Measurements from ENCODE around the gene SNX8. TPM values are rescaled to one million over a fixed set of nuclear protein-coding genes. Genes with fewer than 3 reads are reported as not detected.
"Not testable (repeated sequence)": the region's sequence is repeated elsewhere in the genome, so short reads cannot be mapped to it uniquely, and the experiment has no call there.

The SNX8 gene
- polyA plus RNA-seq, 1 experiment = 40.2 TPM

DNA sequence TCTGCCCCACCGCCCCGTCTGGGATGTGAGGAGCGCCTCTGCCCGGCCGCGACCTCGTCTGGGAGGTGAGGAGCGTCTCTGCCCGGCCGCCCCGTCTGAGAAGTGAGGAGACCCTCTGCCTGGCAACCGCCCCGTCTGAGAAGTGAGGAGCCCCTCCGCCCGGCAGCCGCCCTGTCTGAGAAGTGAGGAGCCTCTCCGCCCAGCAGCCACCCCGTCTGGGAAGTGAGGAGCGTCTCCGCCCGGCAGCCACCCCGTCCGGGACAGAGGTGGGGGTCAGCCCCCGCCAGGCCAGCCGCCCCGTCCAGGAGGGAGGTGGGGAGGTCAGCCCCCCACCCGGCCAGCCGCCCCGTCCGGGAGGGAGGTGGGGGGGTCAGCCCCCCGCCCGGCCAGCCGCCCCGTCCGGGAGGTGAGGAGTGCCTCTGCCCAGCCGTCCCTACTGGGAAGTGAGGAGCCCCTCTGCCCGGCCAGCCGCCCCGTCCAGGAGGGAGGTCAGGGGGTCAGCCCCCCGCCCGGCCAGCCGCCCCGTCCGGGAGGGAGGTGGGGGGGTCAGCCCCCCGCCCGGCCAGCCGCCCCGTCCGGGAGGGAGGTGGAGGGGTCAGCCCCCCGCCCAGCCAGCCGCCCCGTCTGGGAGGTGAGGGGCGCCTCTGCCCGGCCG, 11.4 kb downstream of the SNX8 start:
- H3K27ac ChIP-seq (ENCODE audit: low read depth, low read length); H3K27me3 ChIP-seq (ENCODE audit: control insufficient read depth, insufficient read depth, low read length); DNase-seq (ENCODE audit: low read depth, low spot score); POLR2A ChIA-PET; CTCF ChIA-PET; H3K9me3 ChIP-seq (ENCODE audit: control insufficient read depth, insufficient read depth, low read length); H3K4me3 ChIP-seq (ENCODE audit: low read depth, low read length): not testable (repeated sequence)

DNA sequence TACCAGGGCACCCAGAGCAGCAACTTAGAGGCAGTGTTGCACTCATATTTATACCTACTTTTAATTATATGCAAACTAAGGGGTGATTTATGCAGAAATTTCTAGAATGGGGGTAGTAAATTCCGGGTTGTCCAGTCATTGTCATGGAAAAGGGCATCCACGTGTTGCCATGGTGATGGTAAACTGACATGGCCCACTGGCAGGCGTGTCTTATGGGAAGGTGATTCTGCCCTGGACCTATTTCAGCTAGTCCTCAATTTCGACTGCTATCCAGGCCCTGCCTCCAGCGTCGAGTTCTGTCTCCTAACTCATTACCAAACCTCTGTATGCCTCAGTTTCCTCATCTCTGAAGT, 12.8 kb downstream of the SNX8 start:
- TF ChIP-seq, protein P1, sequence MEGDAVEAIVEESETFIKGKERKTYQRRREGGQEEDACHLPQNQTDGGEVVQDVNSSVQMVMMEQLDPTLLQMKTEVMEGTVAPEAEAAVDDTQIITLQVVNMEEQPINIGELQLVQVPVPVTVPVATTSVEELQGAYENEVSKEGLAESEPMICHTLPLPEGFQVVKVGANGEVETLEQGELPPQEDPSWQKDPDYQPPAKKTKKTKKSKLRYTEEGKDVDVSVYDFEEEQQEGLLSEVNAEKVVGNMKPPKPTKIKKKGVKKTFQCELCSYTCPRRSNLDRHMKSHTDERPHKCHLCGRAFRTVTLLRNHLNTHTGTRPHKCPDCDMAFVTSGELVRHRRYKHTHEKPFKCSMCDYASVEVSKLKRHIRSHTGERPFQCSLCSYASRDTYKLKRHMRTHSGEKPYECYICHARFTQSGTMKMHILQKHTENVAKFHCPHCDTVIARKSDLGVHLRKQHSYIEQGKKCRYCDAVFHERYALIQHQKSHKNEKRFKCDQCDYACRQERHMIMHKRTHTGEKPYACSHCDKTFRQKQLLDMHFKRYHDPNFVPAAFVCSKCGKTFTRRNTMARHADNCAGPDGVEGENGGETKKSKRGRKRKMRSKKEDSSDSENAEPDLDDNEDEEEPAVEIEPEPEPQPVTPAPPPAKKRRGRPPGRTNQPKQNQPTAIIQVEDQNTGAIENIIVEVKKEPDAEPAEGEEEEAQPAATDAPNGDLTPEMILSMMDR (IDR thresholded peaks at IDR 0.05; ENCODE audit: low read depth, low read length) = no peak

DNA sequence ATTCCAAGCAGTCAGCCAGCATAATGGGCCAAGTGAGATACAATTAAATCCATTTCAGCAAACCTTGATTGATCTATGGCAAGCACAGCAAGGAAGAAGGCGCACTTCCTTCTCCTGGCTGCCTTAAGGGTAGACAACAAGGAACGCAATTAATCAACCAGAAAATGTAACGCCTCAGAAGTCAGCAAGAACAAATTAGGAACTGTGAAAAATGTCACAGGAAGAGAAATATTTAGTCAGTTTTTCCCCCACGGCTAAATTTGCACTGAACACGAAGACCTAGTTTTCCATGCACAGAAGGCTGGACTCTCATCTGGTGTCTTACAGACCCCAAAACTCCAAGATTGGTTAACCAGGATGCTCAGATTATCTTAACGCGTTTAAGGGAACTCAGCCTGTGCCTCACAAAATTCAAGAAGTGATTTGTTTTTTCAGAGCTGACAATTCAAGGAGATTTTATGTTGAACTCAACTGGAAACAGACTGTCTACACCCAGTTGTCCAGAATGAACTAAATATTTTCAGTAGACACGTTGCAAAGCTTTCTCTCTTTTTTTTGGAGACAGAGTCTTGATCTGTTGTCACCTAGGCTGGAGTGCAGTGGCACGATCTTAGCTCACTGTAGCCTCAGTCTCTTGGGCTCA, 14.2 kb downstream of the SNX8 start:
- TF ChIP-seq, protein P1 (IDR thresholded peaks at IDR 0.05; ENCODE audit: low read depth, low read length) = no peak
- Histone ChIP-seq H3K9me3 (ENCODE audit: control insufficient read depth, insufficient read depth, low read length) (no peaks in the 10 kb centered on the region), H3K4me3 (ENCODE audit: low read depth, low read length) (peak overlapping the region; percentile 44; the same call in 1 of the 2 replicates), H3K27ac (ENCODE audit: low read depth, low read length) (peak overlapping the region; percentile 77), H3K27me3 (ENCODE audit: control insufficient read depth, insufficient read depth, low read length) (no peaks in the 10 kb centered on the region)
- CTCF ChIA-PET = no interaction called here
- POLR2A ChIA-PET = no interaction called here
- DNase-seq (ENCODE audit: low read depth, low spot score) = no peak

More for the DNA sequence above, 12.8 kb downstream of the SNX8 start:
- Histone ChIP-seq H3K27me3 (ENCODE audit: control insufficient read depth, insufficient read depth, low read length) (no peaks in the 10 kb centered on the region), H3K9me3 (ENCODE audit: control insufficient read depth, insufficient read depth, low read length) (no peaks in the 10 kb centered on the region), H3K4me3 (ENCODE audit: low read depth, low read length) (no peak overlapping the region), H3K27ac (ENCODE audit: low read depth, low read length) (no peak overlapping the region)
- CTCF ChIA-PET = no interaction called here
- POLR2A ChIA-PET = no interaction called here
- DNase-seq (ENCODE audit: low read depth, low spot score) = no peak

DNA sequence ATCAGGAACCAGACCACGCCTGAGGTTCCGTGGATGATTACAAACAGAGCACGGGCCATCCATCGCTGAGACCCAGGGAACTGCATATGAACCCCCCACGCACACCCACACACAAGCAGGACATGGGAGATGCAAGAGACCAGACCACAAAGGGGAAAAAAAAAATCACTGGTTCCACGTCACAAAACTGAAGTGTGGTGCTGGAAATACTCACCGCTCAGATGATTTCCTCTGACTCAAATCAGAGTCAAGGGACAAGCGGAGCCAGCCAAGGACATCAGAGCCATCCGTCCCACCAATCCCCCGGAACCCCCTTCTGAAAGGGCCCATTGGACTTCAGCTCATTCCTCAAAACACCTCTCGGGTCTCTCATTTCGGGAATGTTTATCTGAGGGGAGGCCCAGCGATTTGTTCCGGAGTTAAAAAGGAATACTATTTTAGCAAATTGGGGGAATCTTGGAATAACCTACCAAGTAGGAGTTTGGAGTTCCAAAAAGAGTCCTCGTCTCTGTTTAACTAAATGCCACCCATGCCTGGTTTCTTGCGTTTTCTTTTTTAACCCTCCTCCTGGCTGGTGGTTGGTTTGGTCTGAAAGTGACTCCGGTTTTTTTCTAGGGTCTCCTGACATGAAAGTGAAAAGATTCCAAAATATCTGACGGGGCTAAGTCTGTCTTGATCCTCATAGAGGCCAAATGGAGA, 15.0 kb downstream of the SNX8 start:
- ChIA-PET CTCF (interaction anchor here (1.2 kb wide), 1 partner anchor 49 kb away, joined by 3 read pairs; no protein-coding TSS in a partner anchor), POLR2A (interaction anchor here (0.6 to 1.2 kb wide), 2 partner anchors 23 to 35 kb away, joined by 3 to 6 read pairs; no protein-coding TSS in a partner anchor)
- Histone ChIP-seq H3K4me3 (ENCODE audit: low read depth, low read length) (peak overlapping the region; percentile 44), H3K9me3 (ENCODE audit: control insufficient read depth, insufficient read depth, low read length) (no peaks in the 10 kb centered on the region), H3K27me3 (ENCODE audit: control insufficient read depth, insufficient read depth, low read length) (no peaks in the 10 kb centered on the region), H3K27ac (ENCODE audit: low read depth, low read length) (peak overlapping the region; percentile 77)
- TF ChIP-seq, protein P1 (IDR thresholded peaks at IDR 0.05; ENCODE audit: low read depth, low read length) = no peak
- DNase-seq (ENCODE audit: low read depth, low spot score) = no peak

DNA sequence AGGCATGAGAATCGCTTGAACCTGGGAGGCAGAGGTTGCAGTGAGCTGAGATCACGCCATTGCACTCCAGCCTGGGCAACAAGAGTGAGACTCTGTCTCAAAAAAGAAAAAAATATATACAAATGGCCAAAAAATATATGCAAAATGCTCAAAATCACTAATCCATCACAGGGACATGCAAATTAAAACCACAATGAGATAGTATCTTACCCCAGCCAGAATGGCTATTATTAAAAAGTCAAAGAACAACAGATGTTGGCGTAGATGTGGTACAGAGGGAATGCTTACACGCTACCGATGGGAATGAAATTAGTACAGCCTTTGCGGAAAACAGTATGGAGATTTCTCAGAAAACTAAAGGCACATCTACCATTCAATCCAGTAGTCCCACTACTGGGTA, 17.4 kb downstream of the SNX8 start:
- CTCF ChIA-PET = no interaction called here
- Histone ChIP-seq H3K27me3 (ENCODE audit: control insufficient read depth, insufficient read depth, low read length) (no peaks in the 10 kb centered on the region), H3K27ac (ENCODE audit: low read depth, low read length) (no peak overlapping the region), H3K9me3 (ENCODE audit: control insufficient read depth, insufficient read depth, low read length) (no peaks in the 10 kb centered on the region), H3K4me3 (ENCODE audit: low read depth, low read length) (no peak overlapping the region)
- TF ChIP-seq, protein P1 (IDR thresholded peaks at IDR 0.05; ENCODE audit: low read depth, low read length) = no peak
- no peak for DNase-seq (ENCODE audit: low read depth, low spot score)
- POLR2A ChIA-PET = no interaction called here
